Activated naive CD4-positive, alpha-beta T cell treated with anti-CD3 and anti-CD28 coated beads, Interleukin-2, amount 50 U/mL, for 24 hours (primary cell): ENCODE measurements around the gene SMTN.
A peak's percentile ranks its signal among the peaks of the same experiment; 100 is the strongest.
"Not testable (repeated sequence)": the region's sequence is repeated elsewhere in the genome, so short reads cannot be mapped to it uniquely, and the experiment has no call there.

Source experiments
- H3K27ac Mint-ChIP-seq: one replicate; pipeline ENCODE4 v1.8.0; 2021; ENCODE audit warnings: mild to moderate bottlenecking, mixed read lengths
- H3K27me3 Mint-ChIP-seq: one replicate; pipeline ENCODE4 v1.8.0; 2021; ENCODE audit warnings: mixed read lengths
- H3K36me3 Mint-ChIP-seq: one replicate; pipeline ENCODE4 v1.8.0; 2021; ENCODE audit warnings: mixed read lengths
- H3K4me1 Mint-ChIP-seq: one replicate; pipeline ENCODE4 v1.8.0; 2021; ENCODE audit warnings: mixed read lengths
- H3K4me3 Mint-ChIP-seq: one replicate; pipeline ENCODE4 v1.8.0; 2021; ENCODE audit warnings: mild to moderate bottlenecking, mixed read lengths
- H3K9me3 Mint-ChIP-seq: one replicate; pipeline ENCODE4 v1.8.0; 2021; ENCODE audit warnings: mixed read lengths

SMTN gene

GRCh38 chr22:31094021-31094551, 13.0 kb downstream of the SMTN start:
- no peaks in the 10 kb centered on the region for H3K36me3 Mint-ChIP-seq
- no peaks in the 10 kb centered on the region for H3K27me3 Mint-ChIP-seq
- no peaks in the 10 kb centered on the region for H3K9me3 Mint-ChIP-seq
- H3K4me1 Mint-ChIP-seq, result no peaks in the 10 kb centered on the region
- no peak overlapping the region for H3K27ac Mint-ChIP-seq
- no peak overlapping the region for H3K4me3 Mint-ChIP-seq

- no peaks in the 10 kb centered on the region for H3K36me3 Mint-ChIP-seq
- H3K4me3 Mint-ChIP-seq, result no peak overlapping the region
- no peaks in the 10 kb centered on the region for H3K9me3 Mint-ChIP-seq
- no peak overlapping the region for H3K27ac Mint-ChIP-seq
- no peaks in the 10 kb centered on the region for H3K27me3 Mint-ChIP-seq
- no peaks in the 10 kb centered on the region for H3K4me1 Mint-ChIP-seq
These were observed 13.6 kb downstream of the SMTN start for GRCh38 chr22:31094741-31095140.

- Mint-ChIP-seq H3K9me3 (no peaks in the 10 kb centered on the region), H3K36me3 (no peaks in the 10 kb centered on the region), H3K4me3 (no peak overlapping the region), H3K4me1 (no peaks in the 10 kb centered on the region), H3K27me3 (no peaks in the 10 kb centered on the region), H3K27ac (no peak overlapping the region)
These were observed 14.6 kb downstream of the SMTN start for GRCh38 chr22:31095637-31096249.

GRCh38 chr22:31096657-31097279, 15.7 kb downstream of the SMTN start:
- Mint-ChIP-seq H3K36me3 (no peaks in the 10 kb centered on the region), H3K4me1 (no peaks in the 10 kb centered on the region), H3K27ac (no peak overlapping the region), H3K27me3 (no peaks in the 10 kb centered on the region), H3K4me3 (no peak overlapping the region), H3K9me3 (no peaks in the 10 kb centered on the region)

GRCh38 chr22:31097539-31097938, 16.4 kb downstream of the SMTN start:
- H3K27ac Mint-ChIP-seq, H3K4me3 Mint-ChIP-seq, H3K36me3 Mint-ChIP-seq, H3K4me1 Mint-ChIP-seq, H3K27me3 Mint-ChIP-seq, H3K9me3 Mint-ChIP-seq: not testable (repeated sequence)

- Mint-ChIP-seq H3K36me3 (no peaks in the 10 kb centered on the region), H3K4me1 (no peaks in the 10 kb centered on the region), H3K27me3 (no peaks in the 10 kb centered on the region), H3K9me3 (no peaks in the 10 kb centered on the region), H3K4me3 (no peak overlapping the region), H3K27ac (no peak overlapping the region)
These were observed 17.0 kb downstream of the SMTN start for GRCh38 chr22:31097941-31098631.

- Mint-ChIP-seq H3K27me3 (no peaks in the 10 kb centered on the region), H3K4me1 (no peaks in the 10 kb centered on the region), H3K9me3 (no peaks in the 10 kb centered on the region), H3K4me3 (no peak overlapping the region), H3K27ac (no peak overlapping the region), H3K36me3 (no peaks in the 10 kb centered on the region)
These were observed 17.6 kb downstream of the SMTN start for GRCh38 chr22:31098632-31099110.

- Mint-ChIP-seq H3K4me1 (no peaks in the 10 kb centered on the region), H3K36me3 (no peaks in the 10 kb centered on the region), H3K9me3 (no peaks in the 10 kb centered on the region), H3K4me3 (no peak overlapping the region), H3K27me3 (no peaks in the 10 kb centered on the region), H3K27ac (no peak overlapping the region)
These were observed 18.3 kb downstream of the SMTN start for GRCh38 chr22:31099386-31099785.

GRCh38 chr22:31099841-31100761, 19.0 kb downstream of the SMTN start:
- H3K4me1 Mint-ChIP-seq, result no peaks in the 10 kb centered on the region
- no peaks in the 10 kb centered on the region for H3K36me3 Mint-ChIP-seq
- no peak overlapping the region for H3K4me3 Mint-ChIP-seq
- H3K27me3 Mint-ChIP-seq, result no peaks in the 10 kb centered on the region
- H3K27ac Mint-ChIP-seq, result no peak overlapping the region
- H3K9me3 Mint-ChIP-seq, result no peaks in the 10 kb centered on the region

- H3K27ac Mint-ChIP-seq, result no peak overlapping the region
- no peaks in the 10 kb centered on the region for H3K36me3 Mint-ChIP-seq
- H3K4me1 Mint-ChIP-seq, result peaks cover 2% of the 10 kb centered on the region
- H3K9me3 Mint-ChIP-seq, result no peaks in the 10 kb centered on the region
- no peaks in the 10 kb centered on the region for H3K27me3 Mint-ChIP-seq
- no peak overlapping the region for H3K4me3 Mint-ChIP-seq
These were observed 19.8 kb downstream of the SMTN start for GRCh38 chr22:31100762-31101525.

GRCh38 chr22:31102441-31103081, 21.4 kb downstream of the SMTN start:
- no peak overlapping the region for H3K4me3 Mint-ChIP-seq
- H3K27me3 Mint-ChIP-seq, result no peaks in the 10 kb centered on the region
- H3K27ac Mint-ChIP-seq, result no peak overlapping the region
- no peaks in the 10 kb centered on the region for H3K9me3 Mint-ChIP-seq
- H3K36me3 Mint-ChIP-seq, result no peaks in the 10 kb centered on the region
- peaks cover 17% of the 10 kb centered on the region for H3K4me1 Mint-ChIP-seq

GRCh38 chr22:31103111-31103510, 22.0 kb downstream of the SMTN start:
- H3K36me3 Mint-ChIP-seq, result no peaks in the 10 kb centered on the region
- no peaks in the 10 kb centered on the region for H3K27me3 Mint-ChIP-seq
- H3K27ac Mint-ChIP-seq, result no peak overlapping the region
- H3K4me1 Mint-ChIP-seq, result peaks cover 22% of the 10 kb centered on the region
- H3K9me3 Mint-ChIP-seq, result no peaks in the 10 kb centered on the region
- no peak overlapping the region for H3K4me3 Mint-ChIP-seq

GRCh38 chr22:31103899-31104694, 23.0 kb downstream of the SMTN start:
- Mint-ChIP-seq H3K4me3 (no peak overlapping the region), H3K4me1 (peaks cover 23% of the 10 kb centered on the region), H3K36me3 (no peaks in the 10 kb centered on the region), H3K27ac (peak overlapping the region; percentile 6), H3K9me3 (no peaks in the 10 kb centered on the region), H3K27me3 (no peaks in the 10 kb centered on the region)

GRCh38 chr22:31104869-31105268, 23.8 kb downstream of the SMTN start:
- Mint-ChIP-seq H3K36me3 (no peaks in the 10 kb centered on the region), H3K9me3 (no peaks in the 10 kb centered on the region), H3K4me3 (no peak overlapping the region), H3K27ac (no peak overlapping the region), H3K27me3 (no peaks in the 10 kb centered on the region), H3K4me1 (peaks cover 23% of the 10 kb centered on the region)
